Measurements from ENCODE around the gene SPANXN2. TPM values are rescaled to one million over a fixed set of nuclear protein-coding genes. Genes with fewer than 3 reads are reported as not detected.

The SPANXN2 gene
- total and polyA plus RNA-seq, 2 donors (not counting 1 experiment from before 2014, with no cell fraction given) = not detected

GRCh38 chrX:143726296-143726695 lies 5.7 kb upstream of the SPANXN2 start:
- intact Hi-C loops (cut with micrococcal nuclease) = no loop called here
- no peaks in the 10 kb centered on the region for H3K4me1 Mint-ChIP-seq
- ATAC-seq (ENCODE audit: low read depth) (no peak), DNase-seq (no peak)
- no peaks in the 10 kb centered on the region for H4K20me1 ChIP-seq (ENCODE audit: control insufficient read depth, insufficient read depth, low read length, poor library complexity, severe bottlenecking)
- H3K9me3 Mint-ChIP-seq (ENCODE audit: insufficient read depth) = peaks cover 3% of the 10 kb centered on the region
- H3K4me2 ChIP-seq (replicated peaks; ENCODE audit: low read depth, low read length, poor library complexity, severe bottlenecking) = no peak overlapping the region
- no peak overlapping the region for H3K27ac Mint-ChIP-seq
- no peaks in the 10 kb centered on the region for H3K4me1 ChIP-seq (ENCODE audit: control insufficient read depth in 2 of 2, insufficient read depth in 2 of 2, low read length in 2 of 2)
- no peak overlapping the region for H3K4me3 Mint-ChIP-seq
- H3K9me3 ChIP-seq (ENCODE audit: control extremely low read depth in 1 of 3, control insufficient read depth in 2 of 3, insufficient read depth in 1 of 3, low read length in 2 of 3) = peaks cover 0 to 7% (median 0%) of the 10 kb centered on the region in 3 donors
- no peak overlapping the region for H2AFZ ChIP-seq (ENCODE audit: insufficient read depth, low read depth, low read length, poor library complexity, severe bottlenecking)
- ChIA-PET POLR2A (no interaction called here), CTCF (no interaction called here)
- TF ChIP-seq CTCF (IDR thresholded peaks at IDR 0.05) = no peak
- no peak for TF ChIP-seq EZH2 (IDR thresholded peaks at IDR 0.05; ENCODE audit: borderline replicate concordance, insufficient read depth, low read depth, low read length, poor library complexity, severe bottlenecking)
- H3K9ac ChIP-seq (ENCODE audit: low read length) = no peak overlapping the region
- H3K4me3 ChIP-seq (ENCODE audit: control extremely low read depth in 1 of 5, extremely low read depth in 1 of 5, insufficient read depth in 1 of 5, low read depth in 2 of 5, low read length in 4 of 5) = no peak overlapping the region
- no peaks in the 10 kb centered on the region for H3K79me2 ChIP-seq (ENCODE audit: control insufficient read depth, insufficient read depth, low read length)
- H3K36me3 ChIP-seq (replicated peaks in 1 of 2; ENCODE audit: control extremely low read depth in 1 of 2, control insufficient read depth in 1 of 2, extremely low read depth in 1 of 2, insufficient read depth in 2 of 2, low read length in 1 of 2) = no peaks in the 10 kb centered on the region
- WGBS (ENCODE audit: insufficient coverage) = 87% methylated on average over 3 of the region's 17 CpGs
- no peaks in the 10 kb centered on the region for H3K27me3 ChIP-seq (replicated peaks in 1 of 4; ENCODE audit: control extremely low read depth in 1 of 4, control insufficient read depth in 3 of 4, insufficient read depth in 4 of 4, low read length in 3 of 4)
- no peak overlapping the region for H3K27ac ChIP-seq (ENCODE audit: low read length in 2 of 2)
- H3K27me3 Mint-ChIP-seq = no peaks in the 10 kb centered on the region

- WGBS (ENCODE audit: insufficient coverage) = 93% methylated on average over 4 of the region's 4 CpGs
- Mint-ChIP-seq H3K4me1 (no peaks in the 10 kb centered on the region), H3K27me3 (no peaks in the 10 kb centered on the region), H3K9me3 (ENCODE audit: insufficient read depth) (peaks cover 2% of the 10 kb centered on the region), H3K4me3 (no peak overlapping the region), H3K27ac (no peak overlapping the region)
- no peaks in the 10 kb centered on the region for H3K4me1 ChIP-seq (ENCODE audit: control insufficient read depth in 2 of 2, insufficient read depth in 2 of 2, low read length in 2 of 2)
- intact Hi-C loops (cut with micrococcal nuclease) = no loop called here
- ChIA-PET CTCF (no interaction called here), POLR2A (no interaction called here)
- H2AFZ ChIP-seq (ENCODE audit: insufficient read depth, low read depth, low read length, poor library complexity, severe bottlenecking) = no peak overlapping the region
- DNase-seq = no peak
- no peaks in the 10 kb centered on the region for H4K20me1 ChIP-seq (ENCODE audit: control insufficient read depth, insufficient read depth, low read length, poor library complexity, severe bottlenecking)
- ATAC-seq (ENCODE audit: low read depth) = no peak
- no peak overlapping the region for H3K4me3 ChIP-seq (ENCODE audit: control extremely low read depth in 1 of 5, extremely low read depth in 1 of 5, insufficient read depth in 1 of 5, low read depth in 2 of 5, low read length in 4 of 5)
- no peaks in the 10 kb centered on the region for H3K27me3 ChIP-seq (replicated peaks in 1 of 4; ENCODE audit: control extremely low read depth in 1 of 4, control insufficient read depth in 3 of 4, insufficient read depth in 4 of 4, low read length in 3 of 4)
- H3K27ac ChIP-seq (ENCODE audit: low read length in 2 of 2) = no peak overlapping the region
- no peak overlapping the region for H3K4me2 ChIP-seq (replicated peaks; ENCODE audit: low read depth, low read length, poor library complexity, severe bottlenecking)
- peaks cover 0 to 12% (median 0%) of the 10 kb centered on the region in 3 donors for H3K9me3 ChIP-seq (ENCODE audit: control extremely low read depth in 1 of 3, control insufficient read depth in 2 of 3, insufficient read depth in 1 of 3, low read length in 2 of 3)
- H3K79me2 ChIP-seq (ENCODE audit: control insufficient read depth, insufficient read depth, low read length) = no peaks in the 10 kb centered on the region
- no peak overlapping the region for H3K9ac ChIP-seq (ENCODE audit: low read length)
- no peaks in the 10 kb centered on the region for H3K36me3 ChIP-seq (replicated peaks in 1 of 2; ENCODE audit: control extremely low read depth in 1 of 2, control insufficient read depth in 1 of 2, extremely low read depth in 1 of 2, insufficient read depth in 2 of 2, low read length in 1 of 2)
- no peak for TF ChIP-seq CTCF (IDR thresholded peaks at IDR 0.05)
- no peak for TF ChIP-seq EZH2 (IDR thresholded peaks at IDR 0.05; ENCODE audit: borderline replicate concordance, insufficient read depth, low read depth, low read length, poor library complexity, severe bottlenecking)
Observed at GRCh38 chrX:143701460-143701859, 19.1 kb downstream of the SPANXN2 start.
